GM19035 (cell line): ENCODE data around the gene NAPA.

Source experiments
- ATAC-seq: cut with Tn5 transposase; IDR thresholded peaks from one replicate; pipeline ENCODE4 v1.9.1; 2021; ENCODE audit not compliant: unreplicated experiment

Gene NAPA

GRCh38 chr19:47464675-47465419 lies 50.0 kb downstream of the NAPA start:
- ATAC-seq = no peak

- ATAC-seq = no peak
Measured at GRCh38 chr19:47461876-47462275, 53.0 kb downstream of the NAPA start.

DNA sequence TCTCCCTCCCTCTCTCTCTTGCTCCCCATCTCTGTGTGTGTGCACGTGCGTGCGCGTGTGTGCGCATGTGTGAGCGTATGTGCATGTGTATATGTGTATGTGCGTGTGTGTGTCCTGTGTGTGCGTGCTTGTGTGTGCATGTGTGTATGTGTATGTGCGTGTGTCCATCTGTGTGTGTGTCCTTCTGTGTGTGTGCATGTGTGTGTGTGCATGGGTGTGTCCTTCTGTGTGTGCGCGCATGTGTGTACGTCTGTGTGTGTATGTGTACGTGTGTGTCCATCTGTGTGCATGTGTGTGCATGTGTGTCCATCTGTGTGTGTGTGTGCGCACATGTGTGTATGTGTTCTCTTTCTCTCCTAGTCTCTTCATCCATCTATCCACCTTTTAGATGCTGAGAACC lies 55.4 kb downstream of the NAPA start:
- no peak for ATAC-seq

GRCh38 chr19:47458672-47459071 lies 56.2 kb downstream of the NAPA start:
- no peak for ATAC-seq

GRCh38 chr19:47456721-47457474 lies 58.0 kb downstream of the NAPA start:
- ATAC-seq = no peak

DNA sequence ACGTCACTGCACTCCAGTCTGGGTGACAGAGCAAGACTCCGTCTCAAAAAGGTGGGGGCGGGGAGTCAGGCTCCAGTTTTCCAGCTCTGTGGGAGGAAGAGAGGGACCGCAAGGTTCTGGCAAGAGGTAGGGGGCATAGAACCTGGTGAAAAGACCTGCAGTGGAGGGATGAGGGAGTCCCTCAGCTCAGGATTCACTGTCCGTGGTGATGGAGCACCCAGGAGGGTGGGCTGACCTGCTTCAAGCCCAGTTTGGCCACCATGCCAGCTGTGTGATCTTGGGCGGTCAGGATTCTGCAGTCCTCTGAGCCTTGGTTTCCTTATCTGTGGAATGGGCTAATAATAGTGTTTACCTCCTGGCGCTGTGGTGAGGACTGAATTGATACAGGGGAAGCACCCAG lies 64.4 kb downstream of the NAPA start:
- no peak for ATAC-seq

DNA sequence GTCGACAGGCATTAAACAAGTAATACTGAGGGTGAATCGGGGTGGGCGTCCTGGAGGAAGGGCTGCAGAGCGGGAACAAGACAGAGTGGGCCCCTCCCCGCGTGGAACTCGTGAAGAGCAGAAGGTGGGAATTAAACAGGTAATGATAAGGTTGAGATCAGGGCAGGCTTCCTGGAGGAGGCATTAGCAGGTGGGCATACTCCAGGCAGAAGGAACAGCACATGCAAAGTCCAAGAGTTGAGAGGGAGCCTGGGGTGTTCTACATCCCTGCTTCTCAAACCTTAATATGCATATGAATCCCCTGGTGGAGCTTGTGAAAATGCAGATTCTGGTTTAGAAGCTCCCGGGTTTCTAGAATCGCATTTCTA lies 66.5 kb downstream of the NAPA start:
- ATAC-seq = no peak

- ATAC-seq = no peak
Measured at GRCh38 chr19:47447470-47448359, 67.1 kb downstream of the NAPA start.

DNA sequence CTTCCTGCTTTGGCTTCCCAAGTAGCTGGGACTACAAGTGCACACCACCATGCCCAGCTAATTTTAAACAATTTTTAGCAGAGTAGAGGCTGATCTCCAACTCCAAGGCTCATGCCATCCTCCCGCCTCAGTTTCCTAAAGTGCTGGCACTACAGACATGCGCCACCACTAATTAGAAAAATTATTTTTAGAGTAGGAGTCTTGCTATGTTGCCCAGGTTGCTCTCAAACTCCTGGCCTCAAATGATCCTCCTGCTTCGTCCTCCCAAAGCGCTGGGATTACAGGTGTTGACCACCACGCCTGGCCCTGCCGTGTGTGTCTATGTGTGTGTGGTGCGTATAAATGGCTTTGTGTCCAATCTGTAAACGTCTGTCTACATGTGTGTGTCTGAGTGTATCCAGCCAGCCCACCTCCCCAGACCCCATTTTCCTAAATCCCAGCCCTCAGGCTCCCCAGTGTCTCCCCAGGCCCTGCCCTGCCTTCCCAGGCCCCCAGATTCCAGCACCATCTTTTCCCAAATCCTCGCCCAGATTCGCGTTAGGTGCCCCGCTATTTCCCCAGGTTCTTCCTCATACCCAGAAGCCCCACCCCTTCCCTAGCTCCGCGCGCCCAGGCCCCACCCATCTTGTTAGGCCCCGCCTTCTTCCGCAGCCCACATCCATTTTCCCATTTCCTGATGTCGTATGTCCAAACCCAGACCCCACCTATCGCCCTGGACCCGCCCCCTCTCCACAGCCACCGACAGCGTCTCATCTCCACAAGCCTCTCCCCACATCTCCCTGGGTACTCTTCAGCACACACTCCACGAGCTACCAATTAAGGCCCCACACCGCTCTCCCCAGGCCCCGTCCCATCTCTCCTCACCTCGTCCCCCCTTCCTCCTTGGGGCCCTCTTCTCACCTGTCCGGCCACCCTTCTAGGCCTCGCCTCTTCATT lies 68.1 kb downstream of the NAPA start:
- no peak for ATAC-seq

GRCh38 chr19:47445937-47446402 lies 68.9 kb downstream of the NAPA start:
- no peak for ATAC-seq

GRCh38 chr19:47445527-47445926 lies 69.3 kb downstream of the NAPA start:
- no peak for ATAC-seq

- no peak for ATAC-seq
Measured at GRCh38 chr19:47444388-47444821, 70.5 kb downstream of the NAPA start.

DNA sequence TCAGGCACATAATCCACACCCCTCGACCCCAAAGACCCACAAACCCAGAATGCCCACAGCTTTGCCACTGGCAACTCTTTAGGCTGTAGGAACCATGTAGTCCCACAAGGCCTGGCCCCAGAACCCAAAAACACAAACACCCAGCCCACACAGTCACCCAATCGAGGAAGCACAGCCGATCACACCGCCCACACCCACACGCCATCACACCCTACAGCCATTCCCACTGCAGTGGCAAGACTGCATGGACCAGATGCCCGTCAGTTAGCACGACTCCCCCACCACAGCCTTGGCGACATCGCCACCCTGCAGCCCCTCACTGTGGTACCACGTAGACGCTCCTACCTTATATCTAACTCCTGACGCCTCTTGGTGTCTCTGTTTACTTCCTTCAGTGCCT lies 71.5 kb downstream of the NAPA start:
- ATAC-seq = no peak

DNA sequence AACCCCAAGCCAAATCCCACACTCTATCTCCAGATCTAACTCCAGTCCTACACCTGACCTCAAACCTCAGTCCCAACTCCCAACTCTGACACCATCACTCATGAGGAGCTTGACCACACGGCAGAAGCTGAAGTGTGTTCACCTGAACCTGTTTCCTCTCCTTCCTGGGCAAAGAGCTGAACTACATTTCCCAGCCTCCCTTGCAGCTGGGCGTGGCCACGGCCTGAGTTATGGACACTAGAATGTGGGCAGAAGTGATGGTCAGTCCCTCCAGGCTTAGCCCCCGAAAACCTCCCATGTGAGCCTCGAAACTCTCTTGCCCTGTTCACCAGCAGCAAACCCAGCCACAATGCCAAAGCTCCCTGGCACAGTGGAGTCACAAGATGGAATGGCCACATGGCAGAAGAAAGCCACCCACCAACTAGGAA lies 76.1 kb downstream of the NAPA start:
- no peak for ATAC-seq
